Astrocyte (in vitro differentiated cells and primary cell): Measurements from ENCODE around the gene SELENOO. TPM values are rescaled to one million over a fixed set of nuclear protein-coding genes. Genes with fewer than 3 reads are reported as not detected.

Experiments used
- DNase-seq: peaks from one replicate; pipeline ENCODE4 v3.0.0-alpha.2; 2010; ENCODE audit warnings: low read depth
- FAIRE-seq: peaks from 2 replicates; lab custom pipeline; 2011; peaks lifted over from hg19 to GRCh38; lab: Jason Lieb, UNC
- H2AFZ ChIP-seq: 2 replicates; pipeline ENCODE4 v1.6.0; 2012; ENCODE audit warnings: low read depth, low read length, inconsistent platforms
- H3K27ac ChIP-seq: 2 replicates; pipeline ENCODE4 v1.5.1; 2011; ENCODE audit warnings: low read depth, low read length, inconsistent platforms
- H3K27me3 ChIP-seq: 2 replicates; pipeline ENCODE4 v1.6.0; 2011; ENCODE audit warnings: low read length, inconsistent platforms; ENCODE audit not compliant: insufficient read depth
- H3K36me3 ChIP-seq: 2 replicates; pipeline ENCODE4 v1.5.1; 2011; ENCODE audit warnings: low read length, inconsistent platforms; ENCODE audit not compliant: insufficient read depth
- H3K4me1 ChIP-seq: 2 replicates; pipeline ENCODE4 v1.5.1; 2011; ENCODE audit warnings: low read length, inconsistent platforms; ENCODE audit not compliant: insufficient read depth
- H3K4me2 ChIP-seq: 2 replicates; pipeline ENCODE4 v1.6.0; 2012; ENCODE audit warnings: low read length, inconsistent platforms
- H3K4me3 ChIP-seq: 2 replicates; pipeline ENCODE4 v1.5.1; 2011; ENCODE audit warnings: low read depth, mild to moderate bottlenecking, low read length, inconsistent platforms; ENCODE audit not compliant: insufficient read depth
- H3K79me2 ChIP-seq: 2 replicates; pipeline ENCODE4 v1.6.0; 2012; ENCODE audit warnings: mild to moderate bottlenecking, low read length, inconsistent platforms; ENCODE audit not compliant: insufficient read depth
- H3K9ac ChIP-seq: 2 replicates; pipeline ENCODE4 v1.6.0; 2012; ENCODE audit warnings: mild to moderate bottlenecking, low read length, inconsistent platforms
- H3K9me3 ChIP-seq: 2 replicates; pipeline ENCODE4 v1.5.1; 2012; ENCODE audit warnings: low read depth, mild to moderate bottlenecking, low read length, inconsistent platforms; ENCODE audit not compliant: insufficient read depth
- H4K20me1 ChIP-seq: 2 replicates; pipeline ENCODE4 v1.6.0; 2012; ENCODE audit warnings: low read length, inconsistent platforms; ENCODE audit not compliant: insufficient read depth
- H3K27ac Mint-ChIP-seq: one replicate; pipeline ENCODE4 v1.8.0; 2021; ENCODE audit warnings: mild to moderate bottlenecking, mixed read lengths; ENCODE audit not compliant: unreplicated experiment
- H3K27me3 Mint-ChIP-seq: one replicate; pipeline ENCODE4 v1.8.0; 2021; ENCODE audit warnings: low read depth, mixed read lengths; ENCODE audit not compliant: unreplicated experiment
- H3K36me3 Mint-ChIP-seq: one replicate; pipeline ENCODE4 v1.8.0; 2021; ENCODE audit warnings: low read depth, mixed read lengths; ENCODE audit not compliant: unreplicated experiment
- H3K4me1 Mint-ChIP-seq: one replicate; pipeline ENCODE4 v1.8.0; 2021; ENCODE audit warnings: low read depth, mixed read lengths; ENCODE audit not compliant: unreplicated experiment
- H3K4me3 Mint-ChIP-seq: one replicate; pipeline ENCODE4 v1.8.0; 2021; ENCODE audit warnings: mild to moderate bottlenecking, moderate library complexity, mixed read lengths; ENCODE audit not compliant: unreplicated experiment
- H3K9me3 Mint-ChIP-seq: one replicate; pipeline ENCODE4 v1.8.0; 2021; ENCODE audit warnings: mild to moderate bottlenecking, mixed read lengths; ENCODE audit not compliant: unreplicated experiment
- CTCF ChIP-seq: IDR thresholded peaks from 2 replicates; pipeline ENCODE4 v1.5.1; 2011; ENCODE audit warnings: low read depth, mild to moderate bottlenecking, inconsistent platforms, low read length, moderate library complexity; ENCODE audit not compliant: insufficient read depth
- EZH2 ChIP-seq: IDR thresholded peaks from 2 replicates; pipeline ENCODE4 v1.6.1; 2012; ENCODE audit warnings: mild to moderate bottlenecking, low read length, inconsistent platforms; ENCODE audit not compliant: insufficient read depth
- total RNA-seq: library from RNA; stranded (reverse); gene quantifications from 2 replicates; pipeline ENCODE4 v1.2.1, GENCODE V29; 2021

SELENOO gene
- total RNA-seq, 1 donor from 2014 or later: 18.5 TPM

DNA sequence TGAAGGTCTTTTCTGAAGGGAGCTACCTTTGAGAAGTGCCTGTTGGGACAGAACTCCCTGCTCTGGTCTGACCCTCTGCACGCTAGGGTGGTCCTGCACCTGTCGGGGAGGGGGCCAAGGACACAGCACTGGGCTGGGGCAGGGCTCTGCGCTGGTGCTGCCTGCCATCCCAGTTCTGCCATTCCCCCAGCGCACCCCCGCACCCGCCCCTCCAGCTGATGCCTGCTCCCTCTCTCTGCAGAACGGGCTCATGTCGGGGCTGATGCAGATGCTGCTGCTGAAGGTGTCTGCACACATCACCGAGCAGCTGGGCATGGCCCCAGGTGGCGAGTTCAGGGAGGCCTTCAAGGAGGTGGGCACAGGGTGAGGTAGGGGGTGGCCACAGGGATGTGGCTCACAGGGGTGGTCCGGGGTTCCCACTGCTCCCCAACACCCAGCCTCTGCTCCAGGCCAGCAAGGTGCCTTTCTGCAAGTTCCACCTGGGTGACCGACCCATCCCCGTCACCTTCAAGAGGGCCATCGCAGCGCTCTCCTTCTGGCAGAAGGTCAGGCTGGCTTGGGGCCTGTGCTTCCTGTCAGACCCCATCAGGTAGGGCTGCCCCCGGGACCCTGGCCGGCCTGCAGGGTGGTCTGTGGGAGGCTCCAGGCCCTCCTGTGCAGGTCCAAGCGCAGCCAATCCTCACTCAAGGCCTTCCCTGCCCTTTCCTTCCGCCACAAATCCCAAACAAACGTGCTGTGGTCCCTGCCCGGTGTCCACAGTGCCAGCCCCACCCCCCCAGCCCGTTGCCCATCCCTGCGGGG lies 3.6 kb upstream of the SELENOO start:
- no peak for DNase-seq
- Mint-ChIP-seq H3K36me3 (no peaks in the 10 kb centered on the region), H3K27ac (peak overlapping the region; percentile 26), H3K9me3 (no peaks in the 10 kb centered on the region), H3K27me3 (no peaks in the 10 kb centered on the region), H3K4me1 (no peaks in the 10 kb centered on the region), H3K4me3 (no peak overlapping the region)
- no peak for FAIRE-seq
- Histone ChIP-seq H3K36me3 (no peaks in the 10 kb centered on the region), H3K4me3 (no peak overlapping the region), H3K4me2 (no peak overlapping the region), H3K9me3 (no peaks in the 10 kb centered on the region), H3K4me1 (peaks cover 11% of the 10 kb centered on the region), H2AFZ (no peak overlapping the region), H3K27me3 (no peaks in the 10 kb centered on the region), H3K9ac (no peak overlapping the region), H3K27ac (no peak overlapping the region), H4K20me1 (peaks cover 32% of the 10 kb centered on the region), H3K79me2 (peaks cover 31% of the 10 kb centered on the region)
- TF ChIP-seq EZH2: no peak
- TF ChIP-seq CTCF: no peak

GRCh38 chr22:50197856-50198623 lies 2.8 kb upstream of the SELENOO start:
- DNase-seq (no peak), FAIRE-seq (no peak)
- Histone ChIP-seq H3K9me3 (no peaks in the 10 kb centered on the region), H3K36me3 (no peaks in the 10 kb centered on the region), H3K4me2 (no peak overlapping the region), H3K27me3 (no peaks in the 10 kb centered on the region), H4K20me1 (peaks cover 31% of the 10 kb centered on the region), H3K27ac (no peak overlapping the region), H3K79me2 (peaks cover 31% of the 10 kb centered on the region), H3K9ac (no peak overlapping the region), H3K4me1 (peaks cover 13% of the 10 kb centered on the region), H2AFZ (no peak overlapping the region), H3K4me3 (no peak overlapping the region)
- peaks cover under 1% of the 10 kb centered on the region for H3K36me3 Mint-ChIP-seq
- H3K4me1 Mint-ChIP-seq: no peaks in the 10 kb centered on the region
- no peak overlapping the region for H3K27ac Mint-ChIP-seq
- TF ChIP-seq EZH2: no peak
- no peak for TF ChIP-seq CTCF
- no peaks in the 10 kb centered on the region for H3K9me3 Mint-ChIP-seq
- no peaks in the 10 kb centered on the region for H3K27me3 Mint-ChIP-seq
- no peak overlapping the region for H3K4me3 Mint-ChIP-seq
